ENCODE data around the gene CDH13.

- TF ChIP-seq GATA3 (IDR thresholded peaks at IDR 0.05; ENCODE audit: low read depth, low read length): no peak
- TF ChIP-seq GATA2 (IDR thresholded peaks at IDR 0.05; ENCODE audit: low read depth, low read length): no peak
Measured at GRCh38 chr16:82995924-82996441, 369.2 kb downstream of the CDH13 start.

All from SH-SY5Y (cell line).